HG03432 (cell line): ENCODE results near the gene UCP3.
"Not testable (repeated sequence)": the region's sequence is repeated elsewhere in the genome, so short reads cannot be mapped to it uniquely, and the experiment has no call there.

Source experiments
- ATAC-seq: cut with Tn5 transposase; IDR thresholded peaks from one replicate; pipeline ENCODE4 v1.9.1; 2021; ENCODE audit warnings: mild to moderate bottlenecking, moderate library complexity; ENCODE audit not compliant: unreplicated experiment

The UCP3 gene

GRCh38 chr11:74002832-74003231 lies 6.1 kb downstream of the UCP3 start:
- ATAC-seq = no peak

- ATAC-seq = no peak
These were observed 7.0 kb downstream of the UCP3 start for GRCh38 chr11:74001822-74002286.

GRCh38 chr11:74000307-74001133 lies 8.4 kb downstream of the UCP3 start:
- ATAC-seq = no peak

GRCh38 chr11:73999581-74000306 lies 9.1 kb downstream of the UCP3 start:
- no peak for ATAC-seq

- ATAC-seq = no peak
These were observed 9.9 kb downstream of the UCP3 start for GRCh38 chr11:73998846-73999575.

- no peak for ATAC-seq
These were observed 11.6 kb downstream of the UCP3 start for GRCh38 chr11:73997120-73997770.

- no peak for ATAC-seq
These were observed 12.6 kb downstream of the UCP3 start for GRCh38 chr11:73996161-73996747.

- peak; percentile 36 for ATAC-seq
These were observed 13.2 kb downstream of the UCP3 start for GRCh38 chr11:73995731-73996130.

- peak; percentile 39 for ATAC-seq
These were observed 13.6 kb downstream of the UCP3 start for GRCh38 chr11:73995247-73995646.

GRCh38 chr11:73991471-73992006 lies 17.3 kb downstream of the UCP3 start:
- peak; percentile 58 for ATAC-seq

GRCh38 chr11:73990730-73991129 lies 18.2 kb downstream of the UCP3 start:
- no peak for ATAC-seq

- no peak for ATAC-seq
These were observed 19.7 kb downstream of the UCP3 start for GRCh38 chr11:73989156-73989555.

- ATAC-seq = no peak
These were observed 20.7 kb downstream of the UCP3 start for GRCh38 chr11:73988227-73988626.

- ATAC-seq = not testable (repeated sequence)
These were observed 23.2 kb downstream of the UCP3 start for GRCh38 chr11:73985661-73986060.

- no peak for ATAC-seq
These were observed 24.9 kb downstream of the UCP3 start for GRCh38 chr11:73983741-73984538.

- peak; percentile 81 for ATAC-seq
These were observed 25.7 kb downstream of the UCP3 start for GRCh38 chr11:73982990-73983740.

- peak; percentile 62 for ATAC-seq
These were observed 26.3 kb downstream of the UCP3 start, which contains the start of gene UCP2 for GRCh38 chr11:73982595-73982989. UCP2 (minus strand) TSS chr11:73982843; CDS start chr11:73978378, 4,465 bp downstream.

GRCh38 chr11:73981051-73981805 lies 27.7 kb downstream of the UCP3 start:
- ATAC-seq = no peak
